HL-60 (cell line): ENCODE measurements around the gene DDAH2.

Experiments
- CTCF ChIP-seq: IDR thresholded peaks from one replicate; pipeline ENCODE4 v1.5.1; 2011; ENCODE audit warnings: low read length, control low read depth, inconsistent platforms; ENCODE audit not compliant: insufficient read depth
- POLR2AphosphoS5 ChIP-seq: IDR thresholded peaks from 2 replicates; pipeline ENCODE4 v1.6.1; 2012; ENCODE audit warnings: low read depth
- SPI1 ChIP-seq: IDR thresholded peaks from 2 replicates; pipeline ENCODE4 v1.6.1; 2012; ENCODE audit warnings: low read depth, mild to moderate bottlenecking, borderline replicate concordance

- TF ChIP-seq SPI1, result no peak
- no peak for TF ChIP-seq CTCF
- no peak for TF ChIP-seq POLR2AphosphoS5
Measured at GRCh38 chr6:31687860-31688693, 41.0 kb downstream of the DDAH2 start.
